K562 (cell line): ENCODE data around the gene TIAL1. TPM values are rescaled to one million over a fixed set of nuclear protein-coding genes. Genes with fewer than 3 reads are reported as not detected.

Experiments used
- ATAC-seq: fragments of 200-7000 bp; cut with Tn5 transposase; 3 replicates; pipeline ENCODE4 v1.9.1; 2020; ENCODE audit warnings: moderate library complexity
- BruUV-seq: library from RNA; stranded (reverse); fragments of 400-500 nt; replicated peaks from 2 replicates; lab custom pipeline; 2021; lab: Mats Ljungman, UMichigan
- CTCF ChIA-PET: fragments of 300-600 bp; formaldehyde crosslinking; extraction: SDS; loops from one replicate; lab custom pipeline; 2021; ENCODE audit warnings: low intra/inter-chr PET ratio; lab: Yijun Ruan, JAX
- POLR2A ChIA-PET: fragments of 300-600, 350-650 bp; sonication (Branson Sonifier 250); formaldehyde crosslinking; extraction: SDS; loops from one replicate; lab custom pipeline; 2021; ENCODE audit warnings: antibody characterized with exemption, inconsistent platforms; lab: Yijun Ruan, JAX
- DNase-seq, 4 experiments: peaks; one replicate each; pipeline versions ENCODE4 v3.0.0 to v3.0.0-alpha.2; 2011 to 2018; ENCODE audit warnings: low spot score in 3 of 4, mixed read lengths in 3 of 4; ENCODE audit errors: extremely low read depth in 1 of 4
- FAIRE-seq: peaks from 2 replicates; lab custom pipeline; 2011; peaks lifted over from hg19 to GRCh38; lab: Jason Lieb, UNC
- H2AFZ ChIP-seq: 2 replicates; pipeline ENCODE4 v1.6.0; 2011; ENCODE audit warnings: low read depth, low read length, control low read depth, inconsistent platforms
- H3K27ac ChIP-seq: fragments of 200-600 bp; 3 replicates; pipeline ENCODE4 v1.8.0; 2011; ENCODE audit warnings: low read depth, mild to moderate bottlenecking, control low read depth, inconsistent platforms, low read length, moderate library complexity, mixed read lengths; ENCODE audit errors: extremely low read depth
- H3K27me3 ChIP-seq, 2 experiments: fragments of 300-600 bp in 1 of 2; 2 replicates in 1 of 2; 3 replicates in 1 of 2; pipeline versions ENCODE4 v1.6.0 to v1.8.0; 2011; ENCODE audit warnings: inconsistent platforms in 2 of 2, low read length in 2 of 2, mild to moderate bottlenecking in 1 of 2, mixed read lengths in 1 of 2, moderate library complexity in 1 of 2; ENCODE audit not compliant: control insufficient read depth in 2 of 2, insufficient read depth in 2 of 2
- H3K36me3 ChIP-seq: fragments of 300-600 bp; 3 replicates; pipeline ENCODE4 v1.8.0; 2011; ENCODE audit warnings: mild to moderate bottlenecking, low read length, inconsistent platforms; ENCODE audit not compliant: control insufficient read depth, insufficient read depth
- H3K4me1 ChIP-seq, 2 experiments: fragments of 200-600 bp in 1 of 2; replicated peaks in 1 of 2; 2 replicates in 1 of 2; 3 replicates in 1 of 2; pipeline versions ENCODE4 v1.5.1 to v1.8.0; 2011; ENCODE audit warnings: inconsistent platforms in 2 of 2, low read length in 2 of 2, mild to moderate bottlenecking in 1 of 2, mixed read lengths in 1 of 2, moderate library complexity in 1 of 2; ENCODE audit not compliant: control insufficient read depth in 2 of 2, insufficient read depth in 2 of 2
- H3K4me2 ChIP-seq: 2 replicates; pipeline ENCODE4 v1.6.1; 2011; ENCODE audit warnings: low read length, control low read depth, inconsistent platforms, mixed read lengths; ENCODE audit not compliant: insufficient read depth
- H3K4me3 ChIP-seq: fragments of 200-600 bp; sonication (generic), shearing (Covaris generic); 2 replicates; pipeline ENCODE4 v1.5.1; 2016; ENCODE audit warnings: control low read depth, inconsistent platforms
- H3K79me2 ChIP-seq: fragments of 200-600 bp; 3 replicates; pipeline ENCODE4 v1.8.0; 2011; ENCODE audit warnings: low read length, inconsistent platforms; ENCODE audit not compliant: control insufficient read depth, insufficient read depth
- H3K9ac ChIP-seq, 2 experiments: 2 replicates each; pipeline versions ENCODE4 v1.6.0 to v1.6.1; 2011; ENCODE audit warnings: low read depth in 2 of 2, low read length in 2 of 2, control low read depth in 1 of 2, inconsistent platforms in 1 of 2, mild to moderate bottlenecking in 1 of 2, mixed read lengths in 1 of 2; ENCODE audit not compliant: insufficient read depth in 1 of 2
- H3K9me1 ChIP-seq: one replicate; pipeline ENCODE4 v1.6.0; 2011; ENCODE audit warnings: inconsistent platforms, mild to moderate bottlenecking, low read length, moderate library complexity; ENCODE audit not compliant: control insufficient read depth, insufficient read depth
- H3K9me3 ChIP-seq: replicated peaks from 2 replicates; pipeline ENCODE4 v1.5.1; 2011; ENCODE audit warnings: low read depth, low read length, inconsistent platforms; ENCODE audit not compliant: control insufficient read depth, insufficient read depth
- H4K20me1 ChIP-seq: replicated peaks from 2 replicates; pipeline ENCODE4 v1.6.1; 2011; ENCODE audit warnings: low read length, inconsistent platforms, mixed read lengths; ENCODE audit not compliant: control insufficient read depth, insufficient read depth
- CBX3 ChIP-seq, 2 experiments: IDR thresholded peaks; 1 replicate in 1 of 2; 2 replicates in 1 of 2; pipeline ENCODE4 v1.6.1; 2012; ENCODE audit warnings: inconsistent platforms in 2 of 2, low read length in 2 of 2, borderline replicate concordance in 1 of 2, control low read depth in 1 of 2
- DEAF1 ChIP-seq: fragments of 450-650 bp; formaldehyde crosslinking; IDR thresholded peaks from 2 replicates; pipeline ENCODE4 v1.4.0; 2020; ENCODE audit warnings: mild to moderate bottlenecking, moderate library complexity
- RBM25 ChIP-seq: fragments of 200-400 bp; formaldehyde crosslinking; IDR thresholded peaks from 2 replicates; pipeline ENCODE4 v1.6.1; 2018; ENCODE audit warnings: low read length, low read depth, moderate library complexity; ENCODE audit not compliant: severe bottlenecking
- TRIM24 ChIP-seq, 2 experiments: fragments of 450-650 bp; IDR thresholded peaks; 2 replicates each; pipeline ENCODE4 v1.6.1; 2016
- TRIM28 ChIP-seq: fragments of 450-650 bp; IDR thresholded peaks from 2 replicates; pipeline ENCODE4 v1.6.1; 2017
- U2AF2 ChIP-seq: fragments of 200-400 bp; formaldehyde crosslinking; optimal IDR thresholded peaks from 2 replicates; pipeline ENCODE3; 2017; ENCODE audit warnings: low read depth, mild to moderate bottlenecking, low read length
- ZNF57 ChIP-seq: fragments of 450-650 bp; formaldehyde crosslinking; IDR thresholded peaks from 2 replicates; pipeline ENCODE4 v1.4.0; 2020; ENCODE audit warnings: mild to moderate bottlenecking, moderate library complexity
- ZNF583 ChIP-seq: fragments of 250-450 bp; sonication (Bioruptor Pico); IDR thresholded peaks from 2 replicates; pipeline ENCODE4 v1.4.0; 2020
- WGBS: fragments of 100-300 bp; shearing (Covaris generic); methylation state at CpG from one replicate; pipeline ENCODE4 v1.1.6; 2016; ENCODE audit warnings: low coverage, mixed read lengths; ENCODE audit not compliant: insufficient coverage; ENCODE audit errors: missing lambda C conversion rate; 5-methylcytosine and 5-hydroxymethylcytosine counted together
- in situ Hi-C: fragments of 300-500 bp; cut with MboI; formaldehyde crosslinking; loops from 4 replicates; pipeline ENCODE4 v1.15.0; 2018; ENCODE audit warnings: inconsistent platforms, mixed read lengths
- intact Hi-C: fragments of 100-400 bp; cut with micrococcal nuclease; formaldehyde crosslinking; loops from 2 replicates; pipeline ENCODE4 v1.14.2; 2022
- polyA plus RNA-seq, 8 experiments: library from polyadenylated mRNA; depleted of rRNA in 4 of 8; stranded (reverse) in 5 of 8; unstranded in 3 of 8; fragments of >200 nt; fragmentation: Nextera tagmentation in 2 of 8; fragmentation: Illumina TruSeq in 1 of 8; extraction: Ambion mirVana in 2 of 8; extraction: Trizol in 1 of 8; gene quantifications; 2 replicates each; pipeline versions ENCODE4 v1.2.1 to v1.2.3, GENCODE V29; 2011 to 2014; ENCODE audit warnings: inconsistent platforms in 1 of 8, missing spikeins in 1 of 8
- total RNA-seq, 7 experiments: library from RNA; depleted of rRNA in 6 of 7; stranded (reverse); fragments of >200 nt in 6 of 7; fragmentation: Illumina TruSeq in 2 of 7; extraction: Trizol in 2 of 7; gene quantifications; 2 replicates each; pipeline versions ENCODE4 v1.2.1 to v1.2.3, GENCODE V29; 2011 to 2021; ENCODE audit warnings: low replicate concordance in 1 of 7

Gene TIAL1
- total and polyA plus RNA-seq, 9 of the 15 experiments (the other 6 are each of a cell fraction or from before 2014, with no cell fraction given) = 22.5 to 126 (median 58.2) TPM

DNA sequence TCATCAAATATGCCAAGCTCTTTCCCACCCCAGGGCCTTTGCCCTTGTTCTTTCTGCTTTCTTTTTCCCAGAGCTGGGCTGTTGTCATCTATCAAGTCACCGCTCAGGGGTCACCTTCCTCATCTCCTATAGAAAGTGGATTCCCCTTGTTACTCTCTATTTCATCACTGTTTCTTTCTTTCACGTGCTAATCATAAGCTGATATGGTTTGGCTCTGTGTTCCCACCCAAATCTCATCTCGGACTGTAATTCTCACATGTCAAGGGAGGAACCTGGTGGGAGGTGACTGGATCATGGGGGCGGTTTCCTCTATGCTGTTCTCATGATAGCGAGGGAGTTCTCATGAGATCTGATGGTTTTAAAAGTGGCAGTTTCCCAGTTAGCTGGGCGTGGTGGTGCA lies 17.0 kb upstream of the TIAL1 start:
- FAIRE-seq (no peak), DNase-seq (no peak), ATAC-seq (no peak)
- Histone ChIP-seq H3K36me3 (no peaks in the 10 kb centered on the region), H3K4me3 (no peak overlapping the region), H3K9ac (no peak overlapping the region), H3K9me1 (no peaks in the 10 kb centered on the region), H3K79me2 (no peaks in the 10 kb centered on the region), H3K27ac (no peak overlapping the region)
- POLR2A ChIA-PET = no interaction called here
- 22% methylated on average over 5 of the region's 6 CpGs for WGBS
- BruUV-seq = no TSS peak
- intact Hi-C loops = no loop called here
- peak in 1 of 2 experiments; percentile 40; a peak in 2 of 4 replicates for TF ChIP-seq TRIM24 (IDR thresholded peaks at IDR 0.05)
- TF ChIP-seq ZNF583 (CRISPR knock-in tag) = no peak
- TF ChIP-seq, all 486 proteins: peak for 1
- Histone ChIP-seq H3K4me2 (no peak overlapping the region), H4K20me1 (no peaks in the 10 kb centered on the region), H3K9me3 (no peaks in the 10 kb centered on the region), H2AFZ (no peak overlapping the region), H3K27me3 (no peaks in the 10 kb centered on the region), H3K4me1 (peaks cover 0 to 8% of the 10 kb centered on the region in 2 experiments; a peak in 3 of 5 replicates)
- in situ Hi-C loops = no loop called here
- CTCF ChIA-PET = no interaction called here

DNA sequence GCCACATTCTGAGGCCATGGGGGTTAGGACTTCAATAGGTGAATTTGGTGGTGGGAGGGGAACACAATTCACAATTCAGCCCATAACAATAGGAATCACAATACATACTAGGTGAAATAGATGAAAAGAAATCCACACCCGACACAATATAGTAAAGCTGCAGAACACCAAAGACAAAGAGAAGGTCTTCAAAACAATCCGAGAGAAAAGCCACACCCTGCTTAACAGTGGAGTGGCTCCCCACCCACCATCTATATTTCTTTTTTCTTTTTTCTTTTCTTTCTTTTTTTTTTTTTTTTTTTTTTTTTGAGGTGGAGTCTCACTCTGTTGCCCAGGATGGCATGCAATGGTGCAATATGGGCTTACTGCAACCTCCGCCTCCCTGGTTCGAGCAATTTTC lies 14.7 kb upstream of the TIAL1 start:
- H3K4me3 ChIP-seq = no peak overlapping the region
- no peak overlapping the region for H3K27ac ChIP-seq
- no peaks in the 10 kb centered on the region for H3K9me3 ChIP-seq
- no peaks in the 10 kb centered on the region for H3K79me2 ChIP-seq
- DNase-seq (no peak), FAIRE-seq (no peak), ATAC-seq (no peak)
- H2AFZ ChIP-seq = no peak overlapping the region
- CTCF ChIA-PET = no interaction called here
- H3K9ac ChIP-seq = no peak overlapping the region
- no peaks in the 10 kb centered on the region for H3K9me1 ChIP-seq
- WGBS = 42% methylated on average over 4 of the region's 4 CpGs
- in situ Hi-C loops = no loop called here
- intact Hi-C loops = no loop called here
- H3K27me3 ChIP-seq = no peaks in the 10 kb centered on the region
- BruUV-seq = no TSS peak
- H3K4me2 ChIP-seq = no peak overlapping the region
- no peaks in the 10 kb centered on the region for H3K36me3 ChIP-seq
- POLR2A ChIA-PET = no interaction called here
- TF ChIP-seq ZNF57 (no peak), TRIM28 (peak; percentile 49; the same call in 1 of the 2 replicates), U2AF2 (no peak), DEAF1 (CRISPR knock-in tag) (no peak), TRIM24 (IDR thresholded peaks at IDR 0.05) (0 out of 4 replicates have a peak, but pooled peaks of 1 of the 2 experiments have one; percentile 16), CBX3 (IDR thresholded peaks at IDR 0.05; ENCODE audit: borderline replicate concordance in 1 of 2, low read length in 2 of 2) (peak in 1 of 2 experiments; percentile 64; a peak in 1 of 3 replicates), RBM25 (peak; percentile 89)
- H3K4me1 ChIP-seq = peaks cover 0 to 2% of the 10 kb centered on the region in 2 experiments; a peak in 3 of 5 replicates
- H4K20me1 ChIP-seq = no peaks in the 10 kb centered on the region
